DND-41 (cell line): ENCODE measurements around the gene SNX27.

ENCODE experiments used
- ATAC-seq: fragments of 200-7000 bp; cut with Tn5 transposase; 3 replicates; pipeline ENCODE4 v1.9.1; 2021; ENCODE audit warnings: low read depth; ENCODE audit not compliant: insufficient read depth
- DNase-seq: peaks from one replicate; pipeline ENCODE4 v3.0.0-alpha.2; 2020
- H2AFZ ChIP-seq: 2 replicates; pipeline ENCODE4 v1.6.0; 2012; ENCODE audit warnings: low read depth, low read length
- H3K27ac ChIP-seq: 2 replicates; pipeline ENCODE4 v1.5.1; 2012; ENCODE audit warnings: low read length, inconsistent platforms
- H3K27me3 ChIP-seq: fragments of 200-600 bp; sonication (generic); 2 replicates; pipeline ENCODE4 v1.6.0; 2012; ENCODE audit warnings: low read length, mild to moderate bottlenecking, inconsistent platforms; ENCODE audit not compliant: insufficient read depth, poor library complexity
- H3K36me3 ChIP-seq: 2 replicates; pipeline ENCODE4 v1.5.1; 2012; ENCODE audit warnings: low read length, inconsistent platforms; ENCODE audit not compliant: insufficient read depth
- H3K4me1 ChIP-seq: 2 replicates; pipeline ENCODE4 v1.5.1; 2012; ENCODE audit warnings: mild to moderate bottlenecking, low read length; ENCODE audit not compliant: insufficient read depth
- H3K4me2 ChIP-seq: 2 replicates; pipeline ENCODE4 v1.6.0; 2012; ENCODE audit warnings: mild to moderate bottlenecking, moderate library complexity, low read length, inconsistent platforms; ENCODE audit not compliant: insufficient read depth
- H3K4me3 ChIP-seq, 2 experiments: fragments of 200-600 bp in 1 of 2; shearing (Covaris generic) in 1 of 2; 2 replicates each; pipeline ENCODE4 v1.5.1; 2012 to 2016; ENCODE audit warnings: inconsistent platforms in 2 of 2, low read length in 2 of 2, mild to moderate bottlenecking in 2 of 2, low read depth in 1 of 2, moderate library complexity in 1 of 2
- H3K79me2 ChIP-seq: 2 replicates; pipeline ENCODE4 v1.6.0; 2012; ENCODE audit warnings: low read length, inconsistent platforms; ENCODE audit not compliant: insufficient read depth
- H3K9ac ChIP-seq: 2 replicates; pipeline ENCODE4 v1.6.0; 2012; ENCODE audit warnings: low read depth, mild to moderate bottlenecking, inconsistent platforms, low read length, moderate library complexity
- H3K9me3 ChIP-seq: 2 replicates; pipeline ENCODE4 v1.5.1; 2012; ENCODE audit warnings: low read length, moderate library complexity, mild to moderate bottlenecking, inconsistent platforms; ENCODE audit not compliant: insufficient read depth, severe bottlenecking
- H4K20me1 ChIP-seq: 2 replicates; pipeline ENCODE4 v1.6.0; 2012; ENCODE audit warnings: low read length; ENCODE audit not compliant: insufficient read depth
- EZH2 ChIP-seq: IDR thresholded peaks from 3 replicates; pipeline ENCODE4 v1.6.1; 2012; ENCODE audit warnings: borderline replicate concordance, low read depth, mild to moderate bottlenecking, moderate library complexity, low read length, inconsistent platforms; ENCODE audit not compliant: severe bottlenecking
- TF ChIP-seq, protein P1 (sequence below): IDR thresholded peaks from 2 replicates; pipeline ENCODE4 v1.5.1; 2012; ENCODE audit warnings: borderline replicate concordance, low read length, moderate library complexity, mild to moderate bottlenecking; ENCODE audit not compliant: poor library complexity, severe bottlenecking; ENCODE audit errors: extremely low read depth

SNX27 gene

DNA sequence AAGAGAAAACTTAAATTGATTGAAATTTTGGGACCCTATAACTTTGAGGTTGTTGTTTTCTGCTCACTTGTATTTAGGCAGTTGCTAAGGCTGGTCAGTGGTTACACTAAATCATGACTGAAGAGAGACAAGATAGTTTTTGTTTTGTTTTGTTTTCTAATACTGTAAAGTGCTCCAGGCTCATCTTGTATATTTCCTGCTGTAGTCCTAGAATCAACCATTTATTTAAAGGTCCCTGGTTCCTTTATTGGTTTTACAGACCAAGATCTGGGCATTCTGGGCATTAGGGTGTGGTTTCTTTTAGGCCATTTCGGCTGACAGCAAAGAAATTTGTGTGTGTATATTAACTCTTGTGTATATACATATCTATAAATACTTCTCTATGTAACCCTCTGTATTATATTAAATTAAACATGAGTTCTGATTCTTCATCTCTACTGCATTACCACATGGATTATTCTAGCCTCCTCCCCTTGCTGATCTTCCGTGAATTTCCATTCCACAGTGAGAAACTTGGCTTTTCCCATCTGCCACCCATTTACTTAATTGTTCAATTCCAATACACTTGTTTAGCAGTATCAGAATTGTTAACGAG lies 15.0 kb downstream of the SNX27 start:
- H3K27ac ChIP-seq, result no peak overlapping the region
- no peak for DNase-seq
- no peaks in the 10 kb centered on the region for H3K27me3 ChIP-seq
- no peak overlapping the region for H3K4me2 ChIP-seq
- ATAC-seq, result no peak
- no peak overlapping the region for H2AFZ ChIP-seq
- H3K4me3 ChIP-seq, result no peak overlapping the region
- no peak for TF ChIP-seq EZH2
- TF ChIP-seq, protein P1, sequence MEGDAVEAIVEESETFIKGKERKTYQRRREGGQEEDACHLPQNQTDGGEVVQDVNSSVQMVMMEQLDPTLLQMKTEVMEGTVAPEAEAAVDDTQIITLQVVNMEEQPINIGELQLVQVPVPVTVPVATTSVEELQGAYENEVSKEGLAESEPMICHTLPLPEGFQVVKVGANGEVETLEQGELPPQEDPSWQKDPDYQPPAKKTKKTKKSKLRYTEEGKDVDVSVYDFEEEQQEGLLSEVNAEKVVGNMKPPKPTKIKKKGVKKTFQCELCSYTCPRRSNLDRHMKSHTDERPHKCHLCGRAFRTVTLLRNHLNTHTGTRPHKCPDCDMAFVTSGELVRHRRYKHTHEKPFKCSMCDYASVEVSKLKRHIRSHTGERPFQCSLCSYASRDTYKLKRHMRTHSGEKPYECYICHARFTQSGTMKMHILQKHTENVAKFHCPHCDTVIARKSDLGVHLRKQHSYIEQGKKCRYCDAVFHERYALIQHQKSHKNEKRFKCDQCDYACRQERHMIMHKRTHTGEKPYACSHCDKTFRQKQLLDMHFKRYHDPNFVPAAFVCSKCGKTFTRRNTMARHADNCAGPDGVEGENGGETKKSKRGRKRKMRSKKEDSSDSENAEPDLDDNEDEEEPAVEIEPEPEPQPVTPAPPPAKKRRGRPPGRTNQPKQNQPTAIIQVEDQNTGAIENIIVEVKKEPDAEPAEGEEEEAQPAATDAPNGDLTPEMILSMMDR, result no peak
- no peaks in the 10 kb centered on the region for H3K4me1 ChIP-seq
- no peak overlapping the region for H3K9ac ChIP-seq
- H3K9me3 ChIP-seq, result no peaks in the 10 kb centered on the region
- H3K79me2 ChIP-seq, result peaks cover 48% of the 10 kb centered on the region
- no peaks in the 10 kb centered on the region for H3K36me3 ChIP-seq
- no peaks in the 10 kb centered on the region for H4K20me1 ChIP-seq

DNA sequence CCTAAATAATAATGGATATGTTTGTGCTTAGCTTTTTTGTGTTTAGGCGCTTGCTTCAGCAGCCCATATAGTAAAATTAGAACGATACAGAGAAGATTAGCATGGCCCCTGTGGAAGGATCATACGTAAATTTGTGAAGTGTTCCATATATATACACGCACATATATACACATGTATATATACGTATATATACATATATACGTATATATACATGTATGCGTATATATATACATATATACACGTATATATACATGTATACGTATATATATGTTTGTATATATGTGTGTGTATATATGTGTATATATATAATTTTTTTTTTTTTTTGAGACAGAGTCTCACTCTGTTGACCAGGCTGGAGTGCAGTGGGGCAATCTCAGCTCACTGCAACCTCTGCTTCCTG lies 17.4 kb downstream of the SNX27 start:
- H2AFZ ChIP-seq, result no peak overlapping the region
- H3K27me3 ChIP-seq, result no peaks in the 10 kb centered on the region
- no peak overlapping the region for H3K27ac ChIP-seq
- no peak for DNase-seq
- no peaks in the 10 kb centered on the region for H3K4me1 ChIP-seq
- H4K20me1 ChIP-seq, result no peaks in the 10 kb centered on the region
- H3K79me2 ChIP-seq, result peaks cover 37% of the 10 kb centered on the region
- no peaks in the 10 kb centered on the region for H3K9me3 ChIP-seq
- H3K9ac ChIP-seq, result no peak overlapping the region
- no peak for ATAC-seq
- no peaks in the 10 kb centered on the region for H3K36me3 ChIP-seq
- no peak overlapping the region for H3K4me2 ChIP-seq
- H3K4me3 ChIP-seq, result no peak overlapping the region
- no peak for TF ChIP-seq EZH2
- TF ChIP-seq, protein P1, result no peak

DNA sequence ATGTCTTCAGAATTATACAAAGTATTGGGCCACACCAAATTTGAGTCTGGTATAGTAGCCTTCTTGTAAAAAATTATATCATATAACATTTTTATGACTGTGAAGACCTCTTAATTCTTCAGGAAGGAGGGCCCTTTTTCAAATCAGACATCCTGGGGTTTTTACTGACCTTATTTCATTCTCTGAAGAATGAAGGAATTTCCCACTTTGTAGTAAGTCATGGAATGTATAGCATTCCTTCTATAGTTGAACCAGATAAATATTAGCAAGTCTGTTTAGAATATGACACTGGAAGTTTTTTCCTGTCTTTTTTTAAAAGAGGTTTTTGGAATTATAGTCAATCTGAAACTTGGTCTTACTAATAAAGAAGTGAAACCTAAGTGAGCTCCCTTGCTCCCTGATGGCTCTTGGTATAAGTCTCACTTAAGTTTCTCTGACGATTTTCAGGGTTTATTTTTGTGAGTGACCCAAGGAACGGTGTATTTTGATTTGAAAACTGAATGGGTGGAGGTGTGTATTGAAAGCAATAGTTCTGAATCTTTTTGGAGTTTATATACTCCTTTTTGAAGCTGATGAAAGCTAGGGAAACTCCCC lies 23.7 kb downstream of the SNX27 start:
- Histone ChIP-seq H3K27me3 (no peaks in the 10 kb centered on the region), H3K9me3 (no peaks in the 10 kb centered on the region), H3K4me1 (no peaks in the 10 kb centered on the region), H3K4me2 (no peak overlapping the region), H3K36me3 (peaks cover 7% of the 10 kb centered on the region), H3K27ac (no peak overlapping the region), H3K4me3 (no peak overlapping the region), H3K79me2 (peaks cover 18% of the 10 kb centered on the region; the same call in 1 of the 2 replicates), H3K9ac (no peak overlapping the region), H2AFZ (no peak overlapping the region), H4K20me1 (no peaks in the 10 kb centered on the region; the same call in 1 of the 2 replicates)
- TF ChIP-seq EZH2, result no peak
- TF ChIP-seq, protein P1, result no peak
- DNase-seq (no peak), ATAC-seq (no peak)
